GM19099 (cell line): ENCODE data around the gene ZNF609.

ENCODE experiments used
- POLR2A ChIP-seq: IDR thresholded peaks from 3 replicates; pipeline ENCODE4 v1.6.1; 2011; ENCODE audit warnings: low read depth; ENCODE audit not compliant: insufficient read length; ENCODE audit errors: extremely low read depth

Gene ZNF609

DNA sequence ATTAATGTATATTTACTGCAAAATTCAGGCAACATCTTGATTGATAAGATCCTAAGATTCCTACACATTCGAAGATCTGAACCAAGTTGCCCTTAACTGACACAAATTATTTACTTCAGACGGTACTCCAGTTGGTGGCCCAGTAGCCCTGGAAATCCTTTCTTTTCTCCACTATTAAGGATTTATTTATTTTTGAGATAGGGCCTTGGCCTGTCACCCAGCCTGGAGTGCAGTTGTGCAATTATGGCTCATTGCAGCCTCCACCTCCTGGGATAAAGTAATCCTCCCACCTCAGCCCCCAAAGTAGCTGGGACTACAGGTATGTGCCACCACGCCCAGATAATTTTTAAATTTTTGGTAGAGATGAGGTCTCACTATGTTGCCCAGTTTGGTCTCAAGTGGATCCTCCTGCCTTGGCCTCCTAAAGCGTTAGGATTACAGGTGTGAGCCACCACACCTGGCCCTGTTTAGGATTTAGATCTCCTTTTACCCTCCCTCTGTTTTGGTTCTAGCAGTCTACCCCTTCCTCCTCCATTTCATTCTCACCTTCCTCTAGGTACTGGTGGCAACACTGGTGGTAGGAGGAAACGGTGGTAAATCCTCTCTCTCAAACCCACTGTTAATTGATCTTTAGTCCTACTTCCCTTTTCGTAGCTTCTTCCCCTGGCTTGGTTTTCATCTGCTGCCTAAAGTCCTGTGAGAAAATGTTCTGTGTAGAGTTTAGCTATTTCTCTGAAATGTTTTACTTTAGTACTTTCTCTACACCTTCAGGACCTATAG lies 12.7 kb upstream of the ZNF609 start:
- TF ChIP-seq POLR2A, result no peak

DNA sequence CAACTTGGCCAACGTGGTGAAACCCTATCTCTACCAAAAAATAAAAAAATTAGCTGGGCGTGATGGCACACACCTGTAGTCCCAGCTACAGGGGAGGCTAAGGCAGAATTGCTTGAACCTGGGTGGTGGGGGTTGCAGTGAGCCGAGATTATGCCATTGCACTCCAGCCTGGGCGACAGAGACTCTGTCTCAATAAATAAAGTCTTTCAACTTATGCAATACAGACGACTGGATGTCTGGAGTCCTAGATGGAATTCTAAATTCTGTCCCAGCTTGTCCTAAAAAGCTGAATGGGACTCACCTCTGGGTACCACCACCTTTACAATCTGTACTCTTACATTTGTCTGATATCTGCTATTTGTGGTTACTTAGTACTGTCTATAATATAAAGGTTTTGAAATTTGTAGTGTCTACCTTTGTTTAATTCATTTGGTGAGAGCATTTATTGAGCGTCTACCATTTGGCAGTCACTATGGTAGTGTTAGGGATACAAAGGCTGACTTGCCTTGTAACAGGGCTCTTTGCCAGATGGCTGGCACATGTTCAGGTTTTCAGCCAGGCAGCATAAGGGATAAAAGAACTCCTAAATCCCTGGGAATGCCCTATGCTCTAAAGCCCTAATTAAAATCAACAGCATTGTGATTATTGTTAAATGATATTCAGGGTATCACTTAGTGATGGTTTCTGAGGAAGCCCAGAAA lies 7.2 kb upstream of the ZNF609 start:
- no peak for TF ChIP-seq POLR2A

GRCh38 chr15:64453689-64454037 lies 6.7 kb upstream of the ZNF609 start:
- no peak for TF ChIP-seq POLR2A

DNA sequence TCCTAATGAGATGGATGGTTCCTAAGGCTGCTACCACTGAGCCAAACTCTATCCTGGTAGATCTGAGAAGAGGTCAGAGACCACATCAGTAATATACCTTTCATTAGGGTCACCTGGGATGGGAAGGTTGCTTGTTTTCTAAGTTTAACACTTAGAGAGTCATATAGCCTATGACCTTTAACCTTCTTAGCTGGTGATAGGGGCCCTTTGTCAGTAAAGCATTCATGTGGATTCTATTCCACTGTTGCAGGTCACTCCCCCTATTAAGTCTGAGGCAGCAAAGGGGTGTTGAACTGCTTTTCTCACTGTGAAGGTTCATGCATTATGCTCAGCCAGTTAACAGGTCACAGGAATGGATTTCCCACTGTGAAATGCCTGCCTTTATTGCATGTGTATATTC lies 6.1 kb upstream of the ZNF609 start:
- no peak for TF ChIP-seq POLR2A

DNA sequence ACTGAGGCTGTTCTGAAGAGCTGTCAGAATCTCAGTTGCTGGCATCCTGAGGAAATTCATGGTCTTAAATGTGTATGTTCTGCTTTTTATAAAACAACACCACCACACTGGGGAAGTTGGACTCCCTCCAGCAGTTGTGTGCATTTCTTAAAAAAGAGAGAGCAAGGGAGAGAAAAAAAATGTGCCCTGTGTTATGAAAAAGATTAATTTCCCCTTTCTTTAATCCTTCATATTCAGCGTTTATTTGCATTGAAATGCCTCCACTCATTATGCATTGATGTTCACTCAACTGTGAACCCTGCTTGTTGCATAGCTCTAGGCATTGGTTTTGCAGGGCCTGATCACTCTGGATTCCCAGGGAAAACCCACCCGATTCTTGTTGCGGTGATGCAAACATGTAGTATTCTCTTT lies 4.4 kb upstream of the ZNF609 start:
- TF ChIP-seq POLR2A, result no peak

DNA sequence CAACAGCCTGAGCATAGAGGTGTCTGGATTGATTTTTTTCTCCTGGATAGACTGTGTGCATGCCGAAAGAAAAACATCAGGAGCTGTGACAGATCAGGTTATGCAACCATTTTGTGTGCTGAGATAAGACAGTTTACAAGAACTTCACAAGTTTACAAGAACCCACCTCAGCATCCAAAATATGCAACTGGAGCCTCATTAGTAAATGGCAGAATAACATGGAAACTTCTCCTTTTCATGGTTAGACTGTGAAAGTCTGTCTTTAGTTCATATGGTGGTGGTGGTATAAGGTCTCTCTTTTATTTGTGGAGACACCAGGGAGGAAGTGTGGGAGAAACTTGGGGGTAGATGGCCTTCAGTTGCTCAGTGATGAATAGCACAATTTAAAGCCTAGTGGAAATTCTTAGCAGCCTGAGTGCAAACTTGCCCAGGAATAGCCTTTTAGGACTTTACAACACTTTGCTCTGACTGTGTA lies 3.7 kb upstream of the ZNF609 start:
- no peak for TF ChIP-seq POLR2A

DNA sequence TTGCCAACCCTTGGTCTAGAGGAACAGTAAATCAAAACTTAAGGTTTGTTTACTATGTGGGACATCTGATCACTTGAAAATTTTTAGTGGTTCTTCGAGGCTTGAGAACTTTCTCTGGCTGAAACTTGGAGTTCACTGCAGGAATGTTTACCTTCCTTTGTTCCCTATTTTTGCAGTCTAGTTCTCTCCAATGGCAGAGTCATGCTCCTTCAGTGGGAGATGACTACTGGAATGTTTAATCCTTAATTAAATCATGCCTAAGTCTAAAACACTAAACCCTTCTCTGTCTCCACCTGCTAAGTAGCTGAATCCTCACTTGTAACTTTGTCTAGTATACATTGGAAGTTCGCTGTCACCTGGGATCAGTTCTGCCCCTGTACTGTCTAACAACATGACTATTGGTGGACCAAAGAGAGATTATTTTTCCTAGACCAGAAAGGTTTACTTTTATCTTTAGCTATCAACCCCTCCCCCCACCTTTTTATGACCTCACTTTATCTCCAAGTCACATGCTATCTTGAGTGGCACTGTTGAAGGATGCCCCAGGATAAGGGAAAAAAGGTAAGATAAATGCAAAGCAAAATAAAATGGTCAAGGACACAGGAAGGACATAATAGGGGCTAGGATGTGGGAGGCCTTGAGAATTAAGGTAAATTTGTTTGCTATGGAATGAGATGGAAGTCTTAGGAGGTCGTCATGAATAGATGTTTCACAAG lies 1.2 kb upstream of the ZNF609 start:
- no peak for TF ChIP-seq POLR2A

DNA sequence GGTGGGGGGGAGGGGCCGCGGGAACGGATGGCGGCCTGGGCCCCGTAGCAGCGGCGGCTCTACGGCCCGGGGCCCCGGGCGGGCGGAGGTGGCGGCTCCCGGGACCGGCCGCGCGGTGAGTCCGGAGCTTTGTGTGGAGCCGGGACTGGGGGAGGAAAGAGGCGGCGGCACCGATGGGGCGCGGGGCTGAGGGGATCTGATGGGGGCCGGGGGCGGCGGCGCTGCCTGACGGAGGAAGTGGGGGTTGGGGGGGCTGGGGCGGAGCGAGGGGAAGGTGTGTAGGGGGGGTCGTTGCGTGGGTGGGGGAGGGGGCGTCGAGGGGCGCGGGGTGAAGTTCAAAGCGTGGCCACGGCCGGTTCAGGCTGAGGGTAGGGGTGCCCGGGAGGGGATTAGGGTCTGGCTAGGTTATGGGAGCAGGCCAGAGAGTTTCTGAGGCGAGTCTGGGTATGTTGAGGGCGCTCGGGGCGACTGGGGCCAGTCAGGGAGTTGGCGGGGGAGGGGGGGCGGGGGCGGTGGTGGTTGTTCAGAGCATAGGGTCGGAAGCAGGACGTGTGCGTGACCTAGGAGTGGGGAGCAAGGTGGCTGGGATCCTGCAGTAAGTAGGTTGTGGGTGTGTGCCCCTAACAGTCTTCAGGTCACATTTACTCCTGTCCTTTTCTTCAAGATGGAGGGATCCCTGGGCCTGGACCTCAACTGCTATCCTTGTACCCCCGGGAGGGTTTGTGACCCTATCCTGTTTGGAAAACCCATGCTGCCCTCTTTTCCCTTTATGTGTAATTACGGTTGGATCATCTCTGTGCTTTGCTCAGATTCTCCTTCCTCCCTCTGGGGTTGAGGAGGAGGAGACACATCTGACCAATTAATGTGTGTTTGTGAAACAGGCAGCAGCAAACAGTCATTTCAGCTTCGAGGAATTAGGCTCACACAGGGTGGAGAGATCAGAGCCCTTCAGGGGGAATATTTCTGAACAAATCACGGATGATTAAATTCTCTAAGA lies 644 bp downstream of the ZNF609 start:
- TF ChIP-seq POLR2A, result no peak

DNA sequence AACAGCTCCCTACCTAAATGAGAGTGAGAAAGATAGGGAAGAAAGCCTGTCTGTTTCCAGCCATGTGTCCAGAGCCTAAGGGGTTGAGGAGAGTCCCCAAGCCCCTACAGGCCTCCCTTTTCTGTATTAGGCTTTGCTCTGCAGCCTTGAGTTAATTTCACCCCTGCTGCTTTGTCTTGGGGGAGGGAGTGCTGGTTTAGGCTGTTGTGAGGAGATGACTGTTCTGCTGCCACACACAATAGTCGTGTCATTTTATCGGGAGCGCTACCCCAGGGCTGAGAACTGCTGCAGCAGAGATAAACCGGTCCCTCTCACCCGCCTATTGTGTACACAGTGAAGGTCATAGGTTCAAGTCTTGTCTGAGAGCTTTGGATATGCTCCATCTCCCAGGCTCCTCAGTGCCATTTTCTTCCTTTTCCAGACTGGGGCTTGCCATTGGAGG lies 1.4 kb downstream of the ZNF609 start:
- no peak for TF ChIP-seq POLR2A

DNA sequence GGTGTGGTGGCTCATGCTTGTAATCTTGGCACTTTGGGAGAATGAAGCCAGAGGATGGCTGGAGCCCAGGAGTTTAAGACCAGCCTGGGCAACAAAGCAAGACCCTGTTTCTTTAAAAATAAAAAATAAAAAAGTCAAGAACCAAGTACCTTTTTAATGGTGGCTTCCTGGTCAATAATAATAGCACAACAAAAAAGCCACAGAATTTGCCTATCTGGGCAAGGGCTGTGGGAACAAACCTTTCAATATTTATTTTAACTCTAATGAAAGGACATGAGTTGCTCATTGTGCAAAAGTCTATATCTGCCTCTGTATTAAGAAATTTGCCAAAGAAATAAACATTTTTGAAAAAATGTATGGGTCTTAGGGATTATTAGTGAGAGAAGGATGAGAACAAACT lies 2.1 kb downstream of the ZNF609 start:
- TF ChIP-seq POLR2A, result no peak

GRCh38 chr15:64464276-64465005 lies 4.1 kb downstream of the ZNF609 start:
- TF ChIP-seq POLR2A, result no peak

DNA sequence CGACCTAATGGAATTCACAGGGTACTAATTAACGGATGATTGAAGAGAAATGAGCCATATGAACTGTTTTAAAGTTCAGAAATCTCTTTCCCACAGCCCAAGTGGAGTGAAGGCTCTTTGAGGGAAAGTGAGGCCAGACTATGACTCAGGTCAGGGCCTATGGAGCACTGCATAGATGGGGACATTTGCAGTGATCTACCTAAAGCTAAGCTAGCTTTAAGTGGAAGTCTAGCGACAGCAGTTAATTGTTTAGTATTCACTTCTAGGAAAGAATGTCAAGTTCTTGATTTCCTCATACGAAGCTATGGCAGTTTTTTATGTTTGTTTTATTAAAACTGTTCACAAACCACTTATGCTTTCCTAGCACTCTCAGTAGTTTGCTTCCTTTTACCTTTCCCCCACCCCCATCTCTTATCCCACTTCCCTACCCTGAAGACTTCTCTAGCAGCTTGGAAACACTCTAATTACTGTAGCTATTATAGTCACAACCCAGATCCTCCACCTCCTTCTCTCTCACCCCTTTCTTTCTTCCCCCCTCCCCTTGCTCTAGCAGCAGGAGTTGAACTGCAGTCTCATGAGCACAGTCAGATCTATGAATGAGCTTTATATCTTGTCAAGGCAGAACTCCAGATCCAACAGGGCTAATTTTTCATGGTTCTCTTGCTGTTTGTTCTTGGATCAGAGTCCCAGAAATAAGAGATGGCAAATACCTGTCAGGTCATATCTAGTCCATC lies 6.2 kb downstream of the ZNF609 start:
- TF ChIP-seq POLR2A, result no peak

DNA sequence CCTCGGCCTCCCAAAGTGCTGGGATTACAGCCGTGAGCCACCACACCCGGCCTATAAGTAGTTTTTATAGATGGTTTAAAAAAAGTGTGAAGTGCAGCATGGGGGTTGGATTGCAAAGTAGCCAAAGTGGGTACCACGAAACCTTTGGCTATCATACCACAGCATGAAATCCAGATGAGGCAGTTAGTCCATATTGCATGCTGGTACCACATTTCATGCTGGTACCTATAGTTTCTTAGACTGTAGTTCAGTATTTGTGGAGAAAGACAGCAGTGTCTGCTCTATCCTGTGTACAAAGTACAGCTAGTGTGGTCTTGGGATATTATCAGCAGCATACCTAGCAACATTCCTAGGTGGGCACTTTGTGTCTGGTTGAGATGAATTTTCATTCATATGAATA lies 11.8 kb downstream of the ZNF609 start:
- no peak for TF ChIP-seq POLR2A
